Subcutaneous adipose tissue (tissue), 4 donors: ENCODE measurements around the gene TRIM44. TPM values are rescaled to one million over a fixed set of nuclear protein-coding genes. Genes with fewer than 3 reads are reported as not detected.

Experiments
- total RNA-seq, 4 donors: library from RNA; depleted of rRNA; stranded (reverse); fragments of >200 nt; gene quantifications; one replicate each; pipeline ENCODE4 v1.1.0, GENCODE V29; 2016
- TF ChIP-seq, protein P1 (sequence below): fragments of 450-650 bp; IDR thresholded peaks from one replicate; pipeline ENCODE4 v1.5.1; 2016; ENCODE audit warnings: low read depth, mild to moderate bottlenecking, control low read depth, antibody characterized with exemption, moderate library complexity

Gene TRIM44
- total RNA-seq, 4 donors from 2014 or later, result 32.6 to 70.9 (median 40.0) TPM

DNA sequence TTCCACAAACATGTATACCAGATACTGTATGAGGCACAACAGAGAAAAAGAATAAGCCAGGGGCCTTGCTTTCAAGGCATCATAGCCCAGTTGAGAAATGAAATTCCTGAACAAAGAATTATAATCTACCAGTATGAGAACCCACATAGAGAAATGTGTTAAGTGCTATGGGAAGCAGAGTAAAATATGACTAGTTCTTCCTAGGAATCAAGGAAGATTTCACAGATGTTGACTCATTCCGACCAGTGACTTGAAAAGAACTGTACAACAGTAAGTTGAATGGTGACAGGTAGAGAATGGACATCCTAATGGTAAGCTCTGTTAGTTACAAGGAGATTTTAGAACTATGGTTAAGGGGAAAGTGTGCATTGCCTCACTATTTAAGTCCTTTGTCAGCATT is 102.6 kb downstream of the TRIM44 start:
- TF ChIP-seq, protein P1, sequence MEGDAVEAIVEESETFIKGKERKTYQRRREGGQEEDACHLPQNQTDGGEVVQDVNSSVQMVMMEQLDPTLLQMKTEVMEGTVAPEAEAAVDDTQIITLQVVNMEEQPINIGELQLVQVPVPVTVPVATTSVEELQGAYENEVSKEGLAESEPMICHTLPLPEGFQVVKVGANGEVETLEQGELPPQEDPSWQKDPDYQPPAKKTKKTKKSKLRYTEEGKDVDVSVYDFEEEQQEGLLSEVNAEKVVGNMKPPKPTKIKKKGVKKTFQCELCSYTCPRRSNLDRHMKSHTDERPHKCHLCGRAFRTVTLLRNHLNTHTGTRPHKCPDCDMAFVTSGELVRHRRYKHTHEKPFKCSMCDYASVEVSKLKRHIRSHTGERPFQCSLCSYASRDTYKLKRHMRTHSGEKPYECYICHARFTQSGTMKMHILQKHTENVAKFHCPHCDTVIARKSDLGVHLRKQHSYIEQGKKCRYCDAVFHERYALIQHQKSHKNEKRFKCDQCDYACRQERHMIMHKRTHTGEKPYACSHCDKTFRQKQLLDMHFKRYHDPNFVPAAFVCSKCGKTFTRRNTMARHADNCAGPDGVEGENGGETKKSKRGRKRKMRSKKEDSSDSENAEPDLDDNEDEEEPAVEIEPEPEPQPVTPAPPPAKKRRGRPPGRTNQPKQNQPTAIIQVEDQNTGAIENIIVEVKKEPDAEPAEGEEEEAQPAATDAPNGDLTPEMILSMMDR, result no peak

DNA sequence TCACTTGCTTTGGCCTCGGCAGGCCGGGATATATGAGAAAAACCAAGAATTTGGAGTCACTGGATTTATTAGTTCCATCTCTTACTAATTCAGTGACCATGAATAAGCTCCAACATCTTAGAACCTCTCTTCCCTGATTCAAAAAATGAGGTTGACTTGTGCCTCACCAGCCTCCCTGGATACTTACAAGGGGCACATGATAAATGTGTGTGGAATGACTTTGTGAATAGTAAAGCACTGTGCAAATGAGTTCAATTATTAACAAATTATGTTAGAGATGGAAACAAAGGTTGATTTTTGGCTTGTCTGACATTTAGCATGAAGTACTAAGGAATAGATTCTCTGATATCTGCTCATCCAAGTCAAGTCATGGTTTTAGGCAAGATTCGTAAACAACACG is 104.1 kb downstream of the TRIM44 start:
- TF ChIP-seq, protein P1, result no peak

DNA sequence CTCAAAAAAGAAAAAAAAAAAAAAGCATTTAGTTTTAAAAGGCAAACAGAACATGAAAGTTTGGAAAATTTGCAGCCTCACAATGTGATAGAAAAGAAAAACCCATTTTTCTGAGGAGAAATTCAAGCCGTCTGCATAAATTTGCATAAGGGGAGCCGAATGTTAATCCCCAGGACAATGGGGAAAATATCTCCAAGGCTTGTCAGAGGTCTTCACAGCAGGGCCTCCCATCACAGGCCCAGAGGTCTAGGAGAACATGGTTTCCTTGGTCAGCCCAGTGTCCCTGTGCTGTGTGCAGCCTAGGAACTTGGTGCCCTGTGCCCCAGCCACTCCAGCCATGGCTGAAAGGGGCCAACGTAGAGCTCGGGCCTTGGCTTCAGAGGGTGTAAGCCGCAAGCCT is 109.1 kb downstream of the TRIM44 start:
- TF ChIP-seq, protein P1, result no peak

DNA sequence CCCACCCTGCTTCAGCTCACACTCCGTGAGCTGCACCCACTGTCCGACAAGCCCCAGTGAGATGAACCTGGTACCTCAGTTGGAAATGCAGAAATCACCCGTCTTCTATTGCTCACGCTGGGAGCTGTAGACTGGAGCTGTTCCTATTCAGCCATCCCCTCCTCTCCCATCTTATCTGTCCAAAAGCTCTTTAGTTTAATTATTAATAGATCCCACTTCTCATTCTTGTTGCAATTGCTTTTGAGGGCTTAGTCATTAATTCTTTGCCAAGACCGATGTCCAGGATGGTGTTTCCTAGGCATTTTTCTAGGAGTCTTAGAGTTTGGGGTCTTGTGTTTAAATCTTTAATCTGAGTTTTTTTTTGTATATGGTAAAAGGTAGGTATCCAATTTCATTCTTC is 116.8 kb downstream of the TRIM44 start:
- TF ChIP-seq, protein P1, result no peak

DNA sequence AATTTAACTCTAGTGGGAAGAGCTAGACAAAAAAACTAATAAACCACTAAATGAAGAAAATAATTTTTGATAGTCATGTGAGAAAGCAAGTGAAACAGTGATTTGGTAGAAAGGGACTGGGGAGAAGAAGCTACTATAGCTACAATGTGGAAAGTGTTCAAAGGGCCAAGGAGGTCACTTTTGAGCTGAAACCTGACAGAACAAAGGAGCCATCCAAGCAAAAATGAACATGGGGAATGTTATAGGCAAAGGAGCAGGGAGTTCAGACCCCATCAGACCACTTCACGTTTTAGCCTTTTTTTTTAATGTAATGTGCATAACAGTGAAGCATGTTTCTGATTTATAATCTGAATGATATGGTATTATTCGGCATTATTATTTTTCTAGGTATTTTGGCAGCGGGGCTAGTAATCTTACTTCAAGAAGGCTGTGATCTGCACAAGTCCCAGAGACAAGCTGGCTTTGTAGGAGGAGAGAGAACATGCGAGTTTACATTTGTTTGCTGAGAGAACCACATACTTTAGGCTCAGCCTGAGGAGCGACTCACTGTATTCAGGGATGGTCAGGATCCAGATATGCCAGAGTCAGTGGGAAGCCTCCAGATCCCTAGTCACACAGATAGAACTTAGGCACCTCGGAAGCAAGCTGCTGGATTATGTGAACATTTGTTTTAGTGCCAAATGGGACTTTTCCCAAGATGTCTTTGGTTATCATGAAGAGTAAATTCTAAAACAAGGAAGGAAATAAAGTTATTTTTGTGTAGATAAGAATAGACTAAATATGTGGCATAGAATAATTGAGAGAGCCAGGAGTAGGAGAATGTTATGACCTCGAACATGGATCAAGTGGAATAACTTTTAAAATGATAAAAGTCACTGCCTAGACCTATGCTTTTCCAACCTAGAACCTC is 118.6 kb downstream of the TRIM44 start:
- TF ChIP-seq, protein P1, result no peak

DNA sequence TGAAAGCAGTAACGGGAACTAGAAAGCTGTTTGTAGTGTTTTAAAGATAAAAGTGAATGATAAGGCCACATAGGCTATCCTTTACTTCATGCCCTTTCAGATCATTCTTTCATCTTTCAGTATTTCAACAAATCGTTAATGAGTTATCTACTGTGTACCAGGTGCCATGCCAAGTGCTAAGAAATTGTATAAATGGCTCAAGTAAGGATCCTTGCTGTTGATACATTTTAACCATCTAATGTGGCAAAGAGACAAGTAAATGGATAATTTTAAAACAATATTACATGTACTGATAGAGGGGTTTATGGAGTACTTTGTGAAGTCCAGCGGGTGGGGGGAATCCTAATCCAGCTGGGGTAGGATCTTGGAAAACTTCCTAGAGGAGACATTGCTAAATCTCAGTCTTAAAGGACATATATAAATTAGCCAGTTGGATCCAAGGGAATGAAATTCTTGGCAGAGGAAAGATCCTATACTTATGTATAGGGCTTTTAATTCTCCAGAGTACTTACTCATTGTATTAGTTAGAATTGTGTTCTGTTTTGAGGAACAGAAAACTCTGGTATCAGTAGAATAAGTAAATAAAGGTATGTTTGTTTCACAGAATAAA is 119.4 kb downstream of the TRIM44 start:
- TF ChIP-seq, protein P1, result no peak

DNA sequence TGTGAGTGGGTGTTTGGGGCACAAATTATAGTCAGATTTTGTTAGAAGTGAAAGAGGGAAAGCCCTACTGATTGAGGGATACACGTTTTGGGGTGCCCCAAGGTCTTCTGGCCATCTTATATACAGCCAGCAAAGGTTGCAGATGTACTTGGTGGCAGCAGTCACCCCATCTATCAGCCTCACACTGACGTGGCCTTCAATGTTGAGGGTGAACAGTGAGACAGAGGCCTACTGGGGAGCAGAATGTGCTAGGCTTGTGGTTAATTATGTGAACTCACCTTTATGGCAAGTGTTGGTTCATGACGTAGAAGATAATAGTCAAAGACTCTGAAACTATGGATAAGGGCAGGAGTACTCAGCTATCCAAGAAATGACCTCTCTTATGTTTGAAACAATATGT is 121.2 kb downstream of the TRIM44 start:
- TF ChIP-seq, protein P1, result no peak
